ENCODE results near the gene SAMD5. TPM values are rescaled to one million over a fixed set of nuclear protein-coding genes. Genes with fewer than 3 reads are reported as not detected.

Gene SAMD5
- total and polyA plus RNA-seq, 9 of the 15 experiments (the other 6 are each of a cell fraction or from before 2014, with no cell fraction given) = 0.15 to 0.91 (median 0.55) TPM

DNA sequence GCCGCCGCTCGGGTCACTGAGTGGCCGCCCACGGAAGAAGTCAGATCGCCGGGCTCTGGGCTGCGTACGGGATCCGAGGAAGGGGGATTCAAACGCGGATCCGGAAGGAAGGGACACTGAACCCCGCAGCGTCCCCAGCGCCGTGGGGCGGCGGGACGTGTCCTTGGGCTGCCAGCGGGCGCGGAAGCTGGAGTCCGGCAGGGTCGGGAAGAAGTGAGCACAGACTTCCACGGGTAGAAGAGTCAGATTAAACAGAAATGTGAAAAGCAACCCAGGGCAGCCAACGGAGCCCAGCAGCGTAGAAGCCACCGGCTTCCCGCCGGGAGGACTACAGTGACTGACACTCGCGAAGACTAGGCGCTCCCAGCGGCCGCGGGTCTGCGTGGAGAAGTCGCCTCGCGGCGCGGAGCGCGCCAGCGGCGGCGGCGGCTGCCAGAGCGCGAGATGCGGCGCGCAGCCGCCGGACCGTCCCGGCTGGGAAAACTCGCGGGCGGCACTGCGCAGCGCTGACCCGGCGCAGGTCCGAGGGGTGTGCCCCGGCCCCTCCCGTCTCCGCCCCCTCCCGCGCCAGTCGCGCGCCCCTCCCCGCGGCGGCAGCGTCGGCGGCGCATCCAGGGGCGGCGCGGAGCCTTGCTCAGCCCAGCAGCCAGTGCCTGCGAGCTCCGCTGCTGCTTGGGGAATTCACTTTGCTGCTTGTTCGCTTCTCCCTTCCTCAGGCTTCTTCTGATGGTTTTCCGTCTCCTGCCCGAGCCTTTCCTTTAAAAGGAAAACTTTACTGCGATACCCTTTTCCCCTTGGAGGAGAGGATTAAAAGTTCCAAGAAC, at the start of gene SAMD5 (continued):
- TF ChIP-seq, protein P1, sequence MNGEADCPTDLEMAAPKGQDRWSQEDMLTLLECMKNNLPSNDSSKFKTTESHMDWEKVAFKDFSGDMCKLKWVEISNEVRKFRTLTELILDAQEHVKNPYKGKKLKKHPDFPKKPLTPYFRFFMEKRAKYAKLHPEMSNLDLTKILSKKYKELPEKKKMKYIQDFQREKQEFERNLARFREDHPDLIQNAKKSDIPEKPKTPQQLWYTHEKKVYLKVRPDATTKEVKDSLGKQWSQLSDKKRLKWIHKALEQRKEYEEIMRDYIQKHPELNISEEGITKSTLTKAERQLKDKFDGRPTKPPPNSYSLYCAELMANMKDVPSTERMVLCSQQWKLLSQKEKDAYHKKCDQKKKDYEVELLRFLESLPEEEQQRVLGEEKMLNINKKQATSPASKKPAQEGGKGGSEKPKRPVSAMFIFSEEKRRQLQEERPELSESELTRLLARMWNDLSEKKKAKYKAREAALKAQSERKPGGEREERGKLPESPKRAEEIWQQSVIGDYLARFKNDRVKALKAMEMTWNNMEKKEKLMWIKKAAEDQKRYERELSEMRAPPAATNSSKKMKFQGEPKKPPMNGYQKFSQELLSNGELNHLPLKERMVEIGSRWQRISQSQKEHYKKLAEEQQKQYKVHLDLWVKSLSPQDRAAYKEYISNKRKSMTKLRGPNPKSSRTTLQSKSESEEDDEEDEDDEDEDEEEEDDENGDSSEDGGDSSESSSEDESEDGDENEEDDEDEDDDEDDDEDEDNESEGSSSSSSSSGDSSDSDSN (IDR thresholded peaks at IDR 0.05; ENCODE audit: borderline replicate concordance in 1 of 2, low read depth in 2 of 2, low read length in 2 of 2) = no peak
- TF ChIP-seq EGR1 (conservative IDR thresholded peaks at IDR 0.05) (no peak), CREB1 (IDR thresholded peaks at IDR 0.05) (peak; percentile 24; the same call in 1 of the 2 replicates), CREB1 (CRISPR knock-in tag; IDR thresholded peaks at IDR 0.05) (no peak)

- H3K27ac ChIP-seq (ENCODE audit: extremely low read depth, low read depth, low read length) = no peak overlapping the region
- H3K4me3 ChIP-seq = no peak overlapping the region
- H3K4me1 ChIP-seq (replicated peaks in 1 of 2; ENCODE audit: control insufficient read depth in 2 of 2, insufficient read depth in 2 of 2, low read length in 2 of 2) = no peaks in the 10 kb centered on the region
- in situ Hi-C loops (cut with MboI) (no loop called here), intact Hi-C loops (cut with micrococcal nuclease) (no loop called here)
- CTCF ChIA-PET (ENCODE audit: low intra/inter-chr PET ratio) = no interaction called here
- 0% methylated on average over 1 of the region's 1 CpG for WGBS (ENCODE audit: insufficient coverage, low coverage, missing lambda C conversion rate)
- no peak overlapping the region for H3K4me2 ChIP-seq (ENCODE audit: insufficient read depth, low read length)
- H2AFZ ChIP-seq (ENCODE audit: low read depth, low read length) = no peak overlapping the region
- no peaks in the 10 kb centered on the region for H3K27me3 ChIP-seq (ENCODE audit: control insufficient read depth in 2 of 2, insufficient read depth in 2 of 2, low read length in 2 of 2)
- H3K79me2 ChIP-seq (ENCODE audit: control insufficient read depth, insufficient read depth, low read length) = no peaks in the 10 kb centered on the region
- TF ChIP-seq SOX6 (IDR thresholded peaks at IDR 0.05) (no peak), YY1 (IDR thresholded peaks at IDR 0.05; ENCODE audit: borderline replicate concordance in 1 of 3, control insufficient read depth in 1 of 3, extremely low read depth in 1 of 3, insufficient read depth in 3 of 3, insufficient read length in 1 of 3, insufficient replicate concordance in 2 of 3, low read depth in 1 of 3, low read length in 2 of 3) (no peak), ZKSCAN8 (CRISPR knock-in tag; IDR thresholded peaks at IDR 0.05) (no peak), AFF1 (IDR thresholded peaks at IDR 0.05; ENCODE audit: low read depth in 1 of 2, partially characterized antibody in 2 of 2) (peak in 1 of 2 experiments; percentile 61)
- no peaks in the 10 kb centered on the region for H4K20me1 ChIP-seq (replicated peaks; ENCODE audit: control insufficient read depth, insufficient read depth, low read length)
- H3K9me3 ChIP-seq (replicated peaks; ENCODE audit: control insufficient read depth, insufficient read depth, low read depth, low read length) = no peaks in the 10 kb centered on the region
- no peak for ATAC-seq
- no TSS peak for BruUV-seq (replicated peaks)
- no peaks in the 10 kb centered on the region for H3K36me3 ChIP-seq (ENCODE audit: control insufficient read depth, insufficient read depth, low read length)
- no peak overlapping the region for H3K9ac ChIP-seq (ENCODE audit: insufficient read depth in 1 of 2, low read depth in 2 of 2, low read length in 2 of 2)
- FAIRE-seq = no peak
- DNase-seq (ENCODE audit: extremely low read depth in 1 of 4, low spot score in 3 of 4) = no peak
- no peaks in the 10 kb centered on the region for H3K9me1 ChIP-seq (ENCODE audit: control insufficient read depth, insufficient read depth, low read length)
- POLR2A ChIA-PET = interaction anchor here (0.7 kb wide), 1 partner anchor 490 kb away, joined by 3 read pairs; no protein-coding TSS in a partner anchor
Observed at GRCh38 chr6:147459780-147460179, 48.7 kb upstream of the SAMD5 start.

Data from K562 (cell line).